Glutamatergic neuron (in vitro differentiated cells): ENCODE results near the gene MAPK8IP3. TPM values are rescaled to one million over a fixed set of nuclear protein-coding genes. Genes with fewer than 3 reads are reported as not detected.
A peak's percentile ranks its signal among the peaks of the same experiment; 100 is the strongest.

Experiments
- DNase-seq: peaks from one replicate; pipeline ENCODE4 v3.0.0; 2022
- H3K27ac Mint-ChIP-seq: one replicate; pipeline ENCODE4 v1.8.0; 2020; ENCODE audit warnings: mild to moderate bottlenecking, mixed read lengths, inconsistent platforms; ENCODE audit not compliant: unreplicated experiment
- H3K27me3 Mint-ChIP-seq: one replicate; pipeline ENCODE4 v1.8.0; 2020; ENCODE audit warnings: mild to moderate bottlenecking, moderate library complexity, mixed read lengths, inconsistent platforms; ENCODE audit not compliant: unreplicated experiment
- H3K36me3 Mint-ChIP-seq: one replicate; pipeline ENCODE4 v1.8.0; 2020; ENCODE audit warnings: mild to moderate bottlenecking, mixed read lengths, inconsistent platforms; ENCODE audit not compliant: unreplicated experiment
- H3K4me1 Mint-ChIP-seq: one replicate; pipeline ENCODE4 v1.8.0; 2020; ENCODE audit warnings: mild to moderate bottlenecking, low read depth, mixed read lengths, inconsistent platforms; ENCODE audit not compliant: unreplicated experiment
- H3K4me3 Mint-ChIP-seq: one replicate; pipeline ENCODE4 v1.8.0; 2020; ENCODE audit warnings: mild to moderate bottlenecking, mixed read lengths, inconsistent platforms; ENCODE audit not compliant: unreplicated experiment
- H3K9me3 Mint-ChIP-seq: one replicate; pipeline ENCODE4 v1.8.0; 2020; ENCODE audit warnings: mild to moderate bottlenecking, moderate library complexity, mixed read lengths, inconsistent platforms; ENCODE audit not compliant: unreplicated experiment
- total RNA-seq: library from RNA; stranded (reverse); fragmentation: NEBNext Ultra II Directional; extraction: Animal tissue kit (Norgen Biotek cat#: 25700); gene quantifications from one replicate; pipeline ENCODE4 v1.2.1, GENCODE V29; 2021; ENCODE audit not compliant: unreplicated experiment
- TF ChIP-seq, protein P1 (sequence below): fragments of 200-600 bp; sonication (generic); IDR thresholded peaks from one replicate; pipeline ENCODE4 v1.5.0; 2021; ENCODE audit not compliant: partially characterized antibody, unreplicated experiment

The MAPK8IP3 gene
- total RNA-seq, 1 donor from 2014 or later, result 281 TPM

DNA sequence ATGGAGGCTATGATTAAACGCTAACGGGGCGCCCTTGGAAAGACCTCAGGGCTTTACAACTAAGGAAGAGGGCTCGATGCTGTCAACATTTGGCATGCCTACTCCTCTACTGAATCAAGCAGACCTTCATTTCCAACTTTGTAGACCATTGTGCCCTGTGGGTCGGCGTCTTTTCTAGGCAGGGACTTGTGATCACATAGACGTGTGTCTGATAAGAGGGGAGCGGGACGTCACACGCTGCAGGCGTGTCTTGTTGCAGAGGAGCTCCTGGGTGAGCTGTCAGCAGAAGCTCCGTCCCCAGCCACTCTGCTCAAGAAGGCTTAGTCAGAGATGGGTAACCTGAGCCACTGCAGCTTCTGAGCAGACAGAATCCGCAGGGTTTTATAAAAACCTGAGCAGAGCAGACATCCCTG, 2.8 kb downstream of the MAPK8IP3 start:
- H3K27ac Mint-ChIP-seq, result peak overlapping the region; percentile 53
- H3K36me3 Mint-ChIP-seq, result no peaks in the 10 kb centered on the region
- H3K9me3 Mint-ChIP-seq, result peaks cover 19% of the 10 kb centered on the region
- TF ChIP-seq, protein P1, sequence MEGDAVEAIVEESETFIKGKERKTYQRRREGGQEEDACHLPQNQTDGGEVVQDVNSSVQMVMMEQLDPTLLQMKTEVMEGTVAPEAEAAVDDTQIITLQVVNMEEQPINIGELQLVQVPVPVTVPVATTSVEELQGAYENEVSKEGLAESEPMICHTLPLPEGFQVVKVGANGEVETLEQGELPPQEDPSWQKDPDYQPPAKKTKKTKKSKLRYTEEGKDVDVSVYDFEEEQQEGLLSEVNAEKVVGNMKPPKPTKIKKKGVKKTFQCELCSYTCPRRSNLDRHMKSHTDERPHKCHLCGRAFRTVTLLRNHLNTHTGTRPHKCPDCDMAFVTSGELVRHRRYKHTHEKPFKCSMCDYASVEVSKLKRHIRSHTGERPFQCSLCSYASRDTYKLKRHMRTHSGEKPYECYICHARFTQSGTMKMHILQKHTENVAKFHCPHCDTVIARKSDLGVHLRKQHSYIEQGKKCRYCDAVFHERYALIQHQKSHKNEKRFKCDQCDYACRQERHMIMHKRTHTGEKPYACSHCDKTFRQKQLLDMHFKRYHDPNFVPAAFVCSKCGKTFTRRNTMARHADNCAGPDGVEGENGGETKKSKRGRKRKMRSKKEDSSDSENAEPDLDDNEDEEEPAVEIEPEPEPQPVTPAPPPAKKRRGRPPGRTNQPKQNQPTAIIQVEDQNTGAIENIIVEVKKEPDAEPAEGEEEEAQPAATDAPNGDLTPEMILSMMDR, result no peak
- H3K4me1 Mint-ChIP-seq, result peaks cover 41% of the 10 kb centered on the region
- no peak for DNase-seq
- H3K4me3 Mint-ChIP-seq, result peak overlapping the region; percentile 91
- peaks cover 17% of the 10 kb centered on the region for H3K27me3 Mint-ChIP-seq

DNA sequence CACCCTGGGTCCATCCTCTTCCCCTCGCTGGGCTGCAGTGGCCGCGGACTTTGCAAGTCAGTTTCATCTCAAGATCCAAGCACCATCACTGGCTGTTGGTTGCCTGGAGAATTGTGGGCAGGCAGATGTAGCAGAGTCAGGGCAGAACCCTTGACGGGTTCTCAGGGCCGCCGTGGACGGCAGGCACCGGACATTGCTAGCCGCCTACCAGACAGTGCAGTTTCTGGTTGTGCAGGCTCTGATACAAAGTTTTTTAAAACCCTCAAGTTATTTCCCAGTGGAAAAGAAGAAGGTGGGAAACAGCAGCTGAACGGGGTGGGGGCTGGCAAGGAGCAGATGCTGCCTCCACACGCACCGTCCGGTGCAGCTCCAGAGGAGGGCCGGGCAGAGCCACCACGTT, 3.4 kb downstream of the MAPK8IP3 start:
- peaks cover 17% of the 10 kb centered on the region for H3K9me3 Mint-ChIP-seq
- H3K4me1 Mint-ChIP-seq, result peaks cover 45% of the 10 kb centered on the region
- TF ChIP-seq, protein P1, result no peak
- no peaks in the 10 kb centered on the region for H3K36me3 Mint-ChIP-seq
- peak overlapping the region; percentile 88 for H3K27ac Mint-ChIP-seq
- peak overlapping the region; percentile 91 for H3K4me3 Mint-ChIP-seq
- no peak for DNase-seq
- peaks cover 17% of the 10 kb centered on the region for H3K27me3 Mint-ChIP-seq

DNA sequence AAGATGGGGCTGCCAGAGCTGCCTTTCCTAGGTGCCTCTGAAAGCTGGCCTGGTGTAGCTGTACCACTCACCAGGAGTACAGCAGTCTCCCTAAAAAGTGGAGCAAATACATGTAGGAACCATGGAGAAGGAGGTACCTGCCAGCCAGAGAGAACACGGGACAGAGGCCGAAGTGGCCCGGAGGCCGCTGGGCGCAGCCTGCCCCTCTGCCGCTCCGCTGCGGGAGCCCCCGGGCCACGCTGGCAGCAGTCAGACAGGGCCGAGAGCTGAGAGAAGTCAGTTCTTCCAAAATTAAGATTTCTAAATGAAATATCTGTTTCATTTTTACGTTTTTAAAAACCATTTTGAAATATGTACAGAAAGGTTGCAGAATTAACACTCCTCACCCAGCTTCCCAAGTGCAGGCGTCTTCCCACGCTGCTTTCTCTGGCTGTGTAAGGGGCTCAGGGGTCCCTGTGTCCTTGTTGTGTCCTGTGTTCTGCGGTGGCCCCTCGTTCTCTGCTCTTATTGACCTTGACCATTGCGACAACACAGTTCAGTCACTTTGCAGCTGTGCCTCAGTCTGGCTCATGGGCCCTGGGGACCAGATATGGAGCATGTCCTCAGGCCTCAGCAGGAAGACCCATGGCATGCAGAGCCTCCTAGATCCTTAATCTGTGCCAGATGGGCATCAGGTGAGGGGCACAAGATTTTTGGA, 5.0 kb downstream of the MAPK8IP3 start:
- Mint-ChIP-seq H3K4me3 (peak overlapping the region; percentile 74), H3K27ac (peak overlapping the region; percentile 64), H3K36me3 (no peaks in the 10 kb centered on the region), H3K4me1 (peaks cover 48% of the 10 kb centered on the region), H3K27me3 (peaks cover 11% of the 10 kb centered on the region), H3K9me3 (peaks cover 8% of the 10 kb centered on the region)
- TF ChIP-seq, protein P1, result no peak
- DNase-seq, result no peak

DNA sequence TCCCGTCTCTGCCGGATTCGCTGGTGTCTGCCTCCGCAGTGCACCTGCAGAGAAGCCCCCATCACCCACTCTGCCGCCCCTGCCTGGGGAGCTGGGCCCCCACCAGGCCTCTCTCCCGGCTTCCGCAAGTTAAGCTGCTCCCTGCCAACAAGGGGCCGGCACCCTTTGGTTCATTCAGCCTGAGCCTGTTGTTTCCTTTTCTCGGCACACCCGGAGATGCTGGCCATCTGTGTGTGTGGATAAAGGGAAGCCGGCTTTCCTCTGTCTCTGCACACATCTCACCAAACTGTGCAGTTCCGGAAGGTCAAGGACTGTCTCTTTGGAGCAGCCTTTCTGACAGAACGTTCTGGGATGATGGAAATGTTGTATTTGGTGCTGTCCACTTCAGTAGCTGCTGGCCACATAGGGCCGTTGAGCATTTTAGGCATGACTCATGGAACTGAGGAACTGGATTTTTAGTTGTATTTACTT, 6.8 kb downstream of the MAPK8IP3 start:
- Mint-ChIP-seq H3K9me3 (peaks cover 1% of the 10 kb centered on the region), H3K4me1 (peaks cover 46% of the 10 kb centered on the region), H3K27me3 (peaks cover 3% of the 10 kb centered on the region), H3K27ac (peak overlapping the region; percentile 80), H3K4me3 (peak overlapping the region; percentile 61), H3K36me3 (no peaks in the 10 kb centered on the region)
- TF ChIP-seq, protein P1, result no peak
- no peak for DNase-seq

DNA sequence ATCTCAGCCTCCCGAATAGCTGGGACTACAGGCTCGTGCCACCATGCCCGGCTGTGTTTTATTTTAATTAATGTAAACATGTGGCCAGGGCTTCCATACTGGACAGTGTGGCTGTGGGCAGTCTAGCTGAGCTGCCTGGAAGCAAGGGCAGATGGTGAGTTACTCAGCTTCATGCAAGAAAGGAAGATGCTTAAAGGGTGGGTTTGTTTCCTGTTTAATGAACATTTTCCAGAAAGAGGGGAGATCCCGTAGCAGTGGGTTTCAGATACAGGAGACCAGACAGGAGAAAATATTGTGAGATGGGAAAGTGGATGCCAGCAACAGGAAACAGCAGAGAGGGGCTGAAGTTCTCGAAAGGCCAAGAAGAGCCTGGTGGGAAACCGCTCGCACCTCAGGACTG, 7.3 kb downstream of the MAPK8IP3 start:
- Mint-ChIP-seq H3K36me3 (no peaks in the 10 kb centered on the region), H3K4me3 (peak overlapping the region; percentile 61), H3K27me3 (peaks cover 3% of the 10 kb centered on the region), H3K4me1 (peaks cover 43% of the 10 kb centered on the region), H3K9me3 (peaks cover 1% of the 10 kb centered on the region), H3K27ac (peak overlapping the region; percentile 80)
- no peak for DNase-seq
- TF ChIP-seq, protein P1, result no peak
